Stimulated activated CD4-positive, alpha-beta T cell treated with anti-CD3 and anti-CD28 coated beads, TNF-alpha, amount 100 ng/mL, for 48 hours (primary cell): ENCODE data around the gene RASSF8.

Experiments
- DNase-seq, 3 donors: peaks; one replicate each; pipeline ENCODE4 v3.0.0-alpha.2; 2020; ENCODE audit warnings: low read depth in 3 of 3

The RASSF8 gene

GRCh38 chr12:25960961-25961360 lies 2.5 kb downstream of the RASSF8 start:
- DNase-seq, result no peak

- DNase-seq, result no peak
These were observed 4.5 kb downstream of the RASSF8 start for GRCh38 chr12:25962932-25963525.

- DNase-seq, result no peak
These were observed 7.2 kb downstream of the RASSF8 start for GRCh38 chr12:25965682-25966081.

- no peak for DNase-seq
These were observed 11.6 kb downstream of the RASSF8 start for GRCh38 chr12:25970082-25970481.

GRCh38 chr12:25970916-25971653 lies 12.6 kb downstream of the RASSF8 start:
- DNase-seq, result no peak

GRCh38 chr12:25971654-25972041 lies 13.2 kb downstream of the RASSF8 start:
- no peak for DNase-seq

GRCh38 chr12:25972783-25973182 lies 14.3 kb downstream of the RASSF8 start:
- no peak for DNase-seq

GRCh38 chr12:25975179-25975578 lies 16.7 kb downstream of the RASSF8 start:
- no peak for DNase-seq

GRCh38 chr12:25975682-25976081 lies 17.2 kb downstream of the RASSF8 start:
- no peak for DNase-seq

GRCh38 chr12:25976289-25976688 lies 17.8 kb downstream of the RASSF8 start:
- no peak for DNase-seq

- no peak for DNase-seq
These were observed 18.6 kb downstream of the RASSF8 start for GRCh38 chr12:25977047-25977446.

GRCh38 chr12:25979059-25979458 lies 20.6 kb downstream of the RASSF8 start:
- DNase-seq, result no peak

- no peak for DNase-seq
These were observed 21.1 kb downstream of the RASSF8 start for GRCh38 chr12:25979563-25979962.

- no peak for DNase-seq
These were observed 21.6 kb downstream of the RASSF8 start for GRCh38 chr12:25980035-25980434.

GRCh38 chr12:25981597-25981996 lies 23.1 kb downstream of the RASSF8 start:
- no peak for DNase-seq

GRCh38 chr12:25982416-25982815 lies 23.9 kb downstream of the RASSF8 start:
- no peak for DNase-seq

- DNase-seq, result no peak
These were observed 25.1 kb downstream of the RASSF8 start for GRCh38 chr12:25983625-25984024.

- DNase-seq, result no peak
These were observed 26.3 kb downstream of the RASSF8 start for GRCh38 chr12:25984759-25985158.

GRCh38 chr12:25985316-25986175 lies 27.1 kb downstream of the RASSF8 start:
- DNase-seq, result no peak

GRCh38 chr12:25986180-25986579 lies 27.7 kb downstream of the RASSF8 start:
- DNase-seq, result no peak

- no peak for DNase-seq
These were observed 30.0 kb downstream of the RASSF8 start for GRCh38 chr12:25988505-25988904.

GRCh38 chr12:25990495-25990894 lies 32.0 kb downstream of the RASSF8 start:
- no peak for DNase-seq
